ENCODE results near the gene FES.

DNA sequence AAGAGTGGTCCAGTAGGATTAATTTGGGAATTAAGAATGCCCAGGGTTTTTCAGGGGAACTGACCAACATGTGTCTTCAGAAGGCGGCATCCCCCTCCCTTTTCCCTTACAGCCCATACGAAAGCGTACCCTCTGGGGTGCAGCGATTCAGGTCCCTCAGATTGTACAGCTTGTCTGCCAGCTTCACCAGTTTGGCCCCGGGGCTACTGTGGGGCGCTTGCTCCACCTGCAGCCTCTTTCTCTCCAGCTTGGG, 47.2 kb downstream of the FES start:
- TF ChIP-seq EZH2 (IDR thresholded peaks at IDR 0.05; ENCODE audit: insufficient read depth, poor library complexity, severe bottlenecking) (no peak), EZH2phosphoT487 (IDR thresholded peaks at IDR 0.05; ENCODE audit: insufficient read depth, low read depth) (no peak)
